Activated naive CD8-positive, alpha-beta T cell treated with anti-CD3 and anti-CD28 coated beads, Interleukin-2, amount 50 U/mL, for 16 hours (primary cell): Measurements from ENCODE around the gene ZNF444.

ENCODE experiments used
- DNase-seq: peaks from one replicate; pipeline ENCODE4 v3.0.0-alpha.2; 2020; ENCODE audit warnings: low read depth, low spot score

Gene ZNF444

GRCh38 chr19:56107626-56108351, 33.3 kb upstream of the ZNF444 start:
- no peak for DNase-seq

GRCh38 chr19:56108447-56109195, 32.5 kb upstream of the ZNF444 start:
- no peak for DNase-seq

- no peak for DNase-seq
These were observed 31.9 kb upstream of the ZNF444 start for GRCh38 chr19:56109226-56109625.

GRCh38 chr19:56110515-56111448, 30.3 kb upstream of the ZNF444 start:
- DNase-seq = no peak

- DNase-seq = no peak
These were observed 29.3 kb upstream of the ZNF444 start for GRCh38 chr19:56111601-56112312.

GRCh38 chr19:56112313-56112709, 28.8 kb upstream of the ZNF444 start:
- DNase-seq = no peak

- no peak for DNase-seq
These were observed 27.9 kb upstream of the ZNF444 start for GRCh38 chr19:56113074-56113632.

GRCh38 chr19:56114051-56114777, 26.9 kb upstream of the ZNF444 start:
- no peak for DNase-seq

GRCh38 chr19:56114778-56115110, 26.3 kb upstream of the ZNF444 start:
- no peak for DNase-seq

- DNase-seq = no peak
These were observed 25.6 kb upstream of the ZNF444 start for GRCh38 chr19:56115490-56115889.

GRCh38 chr19:56116606-56117005, 24.5 kb upstream of the ZNF444 start:
- no peak for DNase-seq

- no peak for DNase-seq
These were observed 23.7 kb upstream of the ZNF444 start for GRCh38 chr19:56117376-56117884.

GRCh38 chr19:56117889-56118288, 23.2 kb upstream of the ZNF444 start:
- DNase-seq = no peak

GRCh38 chr19:56118666-56119581, 22.2 kb upstream of the ZNF444 start:
- no peak for DNase-seq

GRCh38 chr19:56119582-56119978, 21.5 kb upstream of the ZNF444 start:
- DNase-seq = no peak

GRCh38 chr19:56120002-56120370, 21.1 kb upstream of the ZNF444 start:
- no peak for DNase-seq

GRCh38 chr19:56120371-56121179, 20.5 kb upstream of the ZNF444 start:
- DNase-seq = peak; percentile 59
